ENCODE data around the gene TRIM54. TPM values are rescaled to one million over a fixed set of nuclear protein-coding genes. Genes with fewer than 3 reads are reported as not detected.

TRIM54 gene
- polyA plus RNA-seq, 12 donors, result 34.2 to 125 (median 94.4) TPM; not detected in 1

GRCh38 chr2:27353762-27354596, 71.8 kb downstream of the TRIM54 start:
- DNase-seq, result no peak

- no peak for DNase-seq
Measured at GRCh38 chr2:27354597-27354927, 72.3 kb downstream of the TRIM54 start.

DNA sequence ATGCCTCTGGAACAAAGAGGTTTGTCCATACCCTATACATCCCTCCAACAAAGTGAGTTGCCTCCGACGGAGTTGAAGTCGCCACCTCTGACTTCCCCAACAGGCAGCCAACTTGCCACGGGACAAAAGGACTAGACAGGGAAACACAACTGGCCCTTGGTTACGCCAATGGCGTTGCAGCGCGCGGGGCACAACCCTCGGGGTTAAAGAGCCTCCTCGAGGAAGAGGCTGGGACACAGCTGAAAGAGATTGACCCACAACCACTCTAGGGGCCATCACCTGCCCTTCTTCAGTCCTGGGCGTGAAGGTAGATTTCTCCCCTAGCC, 73.8 kb downstream of the TRIM54 start:
- no peak for DNase-seq

DNA sequence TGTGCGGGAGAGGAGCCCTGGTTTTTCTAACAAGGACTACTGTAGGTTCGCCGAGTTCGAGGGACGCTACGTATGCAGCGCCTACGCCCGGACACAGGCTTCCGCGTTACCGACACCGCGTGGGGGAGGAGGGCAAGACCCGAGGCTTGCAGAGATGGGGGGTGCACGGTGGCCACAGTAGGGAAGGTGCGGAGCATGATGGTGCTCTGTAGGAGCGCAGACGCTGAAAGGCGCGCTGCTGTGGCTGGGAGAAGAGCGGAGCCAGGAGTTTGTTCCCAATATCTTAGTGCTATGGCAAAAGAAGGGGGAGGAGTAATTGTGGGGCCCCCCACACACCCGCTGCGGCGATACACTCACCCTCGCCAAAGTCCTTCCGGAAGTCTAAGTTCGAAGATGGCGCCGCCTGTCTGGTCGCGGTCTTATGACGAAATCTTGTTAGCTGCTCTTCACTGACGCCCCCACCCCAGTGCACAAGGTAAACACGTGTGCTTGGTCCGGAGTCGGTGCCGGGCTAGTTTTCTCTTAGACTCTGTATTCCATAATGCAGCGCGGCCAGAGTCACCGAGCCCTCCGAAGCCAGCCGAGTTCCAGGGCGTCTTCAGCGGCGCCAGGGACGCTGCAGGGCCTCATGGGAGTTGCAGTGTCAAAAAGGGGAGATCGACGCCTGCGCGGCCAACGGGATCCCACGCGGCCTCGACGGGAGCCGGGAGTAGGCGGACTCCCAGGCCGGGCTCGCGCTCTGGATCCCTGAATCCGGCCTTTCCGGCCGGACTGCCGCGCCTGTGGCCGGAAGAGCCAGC, 74.4 kb downstream of the TRIM54 start, which contains the start of gene GTF3C2:
Gene GTF3C2 (minus strand): TSS at position 383 of the 800 bp plus-strand sequence. CDS start 13,210 bp downstream, outside the sequence.
- peak; percentile 96 for DNase-seq

Other genes with a start within 250 kb of the TRIM54 start
- 10 to 100 TPM in 11 of 12 donors, not detected in 1; 48.5 to 80.4 (median 65.7) TPM for gene TMEM214, start 249.5 kb upstream of the TRIM54 start, polyA plus RNA-seq (ENCODE audit: insufficient read length in 12 of 12)
- 10 to 100 TPM in 11 of 12 donors, not detected in 1; 17.0 to 62.7 (median 20.1) TPM for gene AGBL5, start 230.8 kb upstream of the TRIM54 start, polyA plus RNA-seq (ENCODE audit: insufficient read length in 12 of 12)
- 100 to 1,000 TPM in 11 of 12 donors, not detected in 1; 209 to 311 (median 238) TPM for gene OST4, start 210.8 kb upstream of the TRIM54 start, polyA plus RNA-seq (ENCODE audit: insufficient read length in 12 of 12)
- gene EMILIN1, start 203.8 kb upstream of the TRIM54 start, polyA plus RNA-seq (ENCODE audit: insufficient read length in 12 of 12), result 100 to 1,000 TPM in 1 of 12 donors, 10 to 100 TPM in 10, not detected in 1; 39.9 to 107 (median 64.1) TPM
- 1 to 10 TPM in 11 of 12 donors, not detected in 1; 1.1 to 7.6 (median 2.1) TPM for gene KHK, start 195.7 kb upstream of the TRIM54 start, polyA plus RNA-seq (ENCODE audit: insufficient read length in 12 of 12)
- gene CGREF1, start 163.3 kb upstream of the TRIM54 start, polyA plus RNA-seq (ENCODE audit: insufficient read length in 12 of 12), result 1 to 10 TPM in 9 of 12 donors, under 1 TPM in 1, not detected in 2; 0.62 to 4.6 (median 1.8) TPM
- under 1 TPM in 10 of 12 donors, not detected in 2; 0.12 to 0.70 (median 0.34) TPM for gene ABHD1, start 158.6 kb upstream of the TRIM54 start, polyA plus RNA-seq (ENCODE audit: insufficient read length in 12 of 12)
- gene PREB, start 147.8 kb upstream of the TRIM54 start, polyA plus RNA-seq (ENCODE audit: insufficient read length in 12 of 12), result 10 to 100 TPM in 11 of 12 donors, not detected in 1; 24.1 to 39.8 (median 33.6) TPM
- gene PRR30, start 143.0 kb upstream of the TRIM54 start, polyA plus RNA-seq (ENCODE audit: insufficient read length in 12 of 12), result not detected
- gene TCF23, start 133.4 kb upstream of the TRIM54 start, polyA plus RNA-seq (ENCODE audit: insufficient read length in 12 of 12), result under 1 TPM in 10 of 12 donors, not detected in 2; 0.18 to 0.44 (median 0.30) TPM
- gene ATRAID, start 70.4 kb upstream of the TRIM54 start, polyA plus RNA-seq (ENCODE audit: insufficient read length in 12 of 12), result 100 to 1,000 TPM in 5 of 12 donors, 10 to 100 TPM in 6, not detected in 1; 85.6 to 115 (median 98.3) TPM
- 10 to 100 TPM in 11 of 12 donors, not detected in 1; 11.1 to 25.1 (median 17.6) TPM for gene SLC5A6, start 70.2 kb upstream of the TRIM54 start, polyA plus RNA-seq (ENCODE audit: insufficient read length in 12 of 12)
- 10 to 100 TPM in 11 of 12 donors, not detected in 1; 18.7 to 45.3 (median 24.5) TPM for gene CAD, start 65.1 kb upstream of the TRIM54 start, polyA plus RNA-seq (ENCODE audit: insufficient read length in 12 of 12)
- gene SLC30A3, start 19.4 kb upstream of the TRIM54 start, polyA plus RNA-seq (ENCODE audit: insufficient read length in 12 of 12), result 1 to 10 TPM in 3 of 12 donors, under 1 TPM in 7, not detected in 2; 0.18 to 2.2 (median 0.81) TPM
- gene DNAJC5G, start 7.0 kb upstream of the TRIM54 start, polyA plus RNA-seq (ENCODE audit: insufficient read length in 12 of 12), result under 1 TPM in 7 of 12 donors, not detected in 5; 0.14 to 0.74 (median 0.28) TPM
- 1 to 10 TPM in 7 of 12 donors, under 1 TPM in 3, not detected in 2; 0.59 to 2.1 (median 1.4) TPM for gene UCN, start 26.0 kb downstream of the TRIM54 start, polyA plus RNA-seq (ENCODE audit: insufficient read length in 12 of 12)
- gene MPV17, start 40.7 kb downstream of the TRIM54 start, polyA plus RNA-seq (ENCODE audit: insufficient read length in 12 of 12), result 10 to 100 TPM in 11 of 12 donors, not detected in 1; 37.8 to 89.1 (median 51.3) TPM
- 10 to 100 TPM in 11 of 12 donors, not detected in 1; 24.0 to 46.5 (median 31.3) TPM for gene GTF3C2, start 74.3 kb downstream of the TRIM54 start, polyA plus RNA-seq (ENCODE audit: insufficient read length in 12 of 12)
- 10 to 100 TPM in 11 of 12 donors, not detected in 1; 29.0 to 37.7 (median 32.5) TPM for gene EIF2B4, start 87.9 kb downstream of the TRIM54 start, polyA plus RNA-seq (ENCODE audit: insufficient read length in 12 of 12)
- 10 to 100 TPM in 11 of 12 donors, not detected in 1; 56.4 to 82.2 (median 69.6) TPM for gene SNX17, start 88.2 kb downstream of the TRIM54 start, polyA plus RNA-seq (ENCODE audit: insufficient read length in 12 of 12)
- 10 to 100 TPM in 9 of 12 donors, 1 to 10 TPM in 2, not detected in 1; 9.1 to 20.0 (median 11.6) TPM for gene ZNF513, start 98.3 kb downstream of the TRIM54 start, polyA plus RNA-seq (ENCODE audit: insufficient read length in 12 of 12)
- gene PPM1G, start 127.2 kb downstream of the TRIM54 start, polyA plus RNA-seq (ENCODE audit: insufficient read length in 12 of 12), result 10 to 100 TPM in 11 of 12 donors, not detected in 1; 42.8 to 64.1 (median 54.4) TPM
- gene NRBP1, start 146.2 kb downstream of the TRIM54 start, polyA plus RNA-seq (ENCODE audit: insufficient read length in 12 of 12), result 100 to 1,000 TPM in 11 of 12 donors, not detected in 1; 112 to 127 (median 120) TPM
- gene KRTCAP3, start 160.0 kb downstream of the TRIM54 start, polyA plus RNA-seq (ENCODE audit: insufficient read length in 12 of 12), result 1 to 10 TPM in 9 of 12 donors, under 1 TPM in 1, not detected in 2; 0.74 to 4.6 (median 2.2) TPM
- 10 to 100 TPM in 11 of 12 donors, not detected in 1; 12.1 to 35.2 (median 20.4) TPM for gene IFT172, start 207.3 kb downstream of the TRIM54 start, polyA plus RNA-seq (ENCODE audit: insufficient read length in 12 of 12)
- 10 to 100 TPM in 3 of 12 donors, 1 to 10 TPM in 8, not detected in 1; 6.1 to 15.5 (median 8.4) TPM for gene FNDC4, start 212.8 kb downstream of the TRIM54 start, polyA plus RNA-seq (ENCODE audit: insufficient read length in 12 of 12)
- under 1 TPM in 5 of 12 donors, not detected in 7; 0.08 to 0.30 (median 0.25) TPM for gene GCKR, start 214.4 kb downstream of the TRIM54 start, polyA plus RNA-seq (ENCODE audit: insufficient read length in 12 of 12)